Measurements from ENCODE around the gene AOAH.
A peak's percentile ranks its signal among the peaks of the same experiment; 100 is the strongest.
"Not testable (repeated sequence)": the region's sequence is repeated elsewhere in the genome, so short reads cannot be mapped to it uniquely, and the experiment has no call there.

Gene AOAH

GRCh38 chr7:36654436-36654835 lies 69.9 kb downstream of the AOAH start:
- DNase-seq = no peak

GRCh38 chr7:36653663-36654355 lies 70.5 kb downstream of the AOAH start:
- no peak for DNase-seq

GRCh38 chr7:36653008-36653662 lies 71.2 kb downstream of the AOAH start:
- DNase-seq = no peak

GRCh38 chr7:36652431-36652830 lies 71.9 kb downstream of the AOAH start:
- no peak for DNase-seq

- DNase-seq = no peak
Measured at GRCh38 chr7:36651404-36651803, 72.9 kb downstream of the AOAH start.

- no peak for DNase-seq
Measured at GRCh38 chr7:36650766-36651312, 73.5 kb downstream of the AOAH start.

- DNase-seq = no peak
Measured at GRCh38 chr7:36650320-36650719, 74.0 kb downstream of the AOAH start.

- DNase-seq = not testable (repeated sequence)
Measured at GRCh38 chr7:36649319-36649718, 75.0 kb downstream of the AOAH start.

- DNase-seq = no peak
Measured at GRCh38 chr7:36648441-36648840, 75.9 kb downstream of the AOAH start.

GRCh38 chr7:36644625-36645422 lies 79.5 kb downstream of the AOAH start:
- DNase-seq = no peak

- DNase-seq = no peak
Measured at GRCh38 chr7:36642414-36642813, 81.9 kb downstream of the AOAH start.

- DNase-seq = no peak
Measured at GRCh38 chr7:36642010-36642409, 82.3 kb downstream of the AOAH start.

GRCh38 chr7:36640682-36641081 lies 83.6 kb downstream of the AOAH start:
- no peak for DNase-seq

- no peak for DNase-seq
Measured at GRCh38 chr7:36639826-36640225, 84.5 kb downstream of the AOAH start.

GRCh38 chr7:36638586-36639263 lies 85.6 kb downstream of the AOAH start:
- peak; percentile 75 for DNase-seq

GRCh38 chr7:36638140-36638539 lies 86.2 kb downstream of the AOAH start:
- peak; percentile 23 for DNase-seq

- no peak for DNase-seq
Measured at GRCh38 chr7:36637417-36637816, 86.9 kb downstream of the AOAH start.

- DNase-seq = no peak
Measured at GRCh38 chr7:36636126-36636525, 88.2 kb downstream of the AOAH start.

- no peak for DNase-seq
Measured at GRCh38 chr7:36635091-36635490, 89.2 kb downstream of the AOAH start.

GRCh38 chr7:36633377-36633776 lies 90.9 kb downstream of the AOAH start:
- DNase-seq = no peak

GRCh38 chr7:36630112-36630650 lies 94.1 kb downstream of the AOAH start:
- DNase-seq = no peak

GRCh38 chr7:36629351-36629750 lies 94.9 kb downstream of the AOAH start:
- no peak for DNase-seq

- no peak for DNase-seq
Measured at GRCh38 chr7:36627836-36628235, 96.5 kb downstream of the AOAH start.

Data from DMS79 treated with DMSO at 0.1 percent for 48 hours (cell line).